ENCODE data around the gene ABHD4. TPM values are rescaled to one million over a fixed set of nuclear protein-coding genes. Genes with fewer than 3 reads are reported as not detected.
A peak's percentile ranks its signal among the peaks of the same experiment; 100 is the strongest.

The ABHD4 gene
- total and polyA plus RNA-seq, 11 donors, result 10.4 to 35.5 (median 24.3) TPM

GRCh38 chr14:22651586-22651985 is 53.5 kb downstream of the ABHD4 start:
- DNase-seq (no peak), ATAC-seq (no peak)
- H3K27ac ChIP-seq, result no peak overlapping the region
- H3K4me1 ChIP-seq, result peaks cover 0 to 4% (median 0%) of the 10 kb centered on the region in 12 donors
- H3K27me3 ChIP-seq, result no peaks in the 10 kb centered on the region
- WGBS, 4 donors, result 74 to 88% (median 85%) methylated on average over 2 of the region's 2 CpGs
- H3K4me3 ChIP-seq, result no peak overlapping the region
- no peaks in the 10 kb centered on the region for H3K36me3 ChIP-seq
- TF ChIP-seq CTCF (IDR thresholded peaks at IDR 0.05), result no peak
- no peak for TF ChIP-seq POLR2A (IDR thresholded peaks at IDR 0.05)
- intact Hi-C loops (cut with DNase I), result loop anchor here in 9 of 10 donors (2.0 to 10.0 kb wide), 9 partner anchors 79 to 264 kb away; partner anchors contain the start of genes SLC7A7 (in 2 of the 9) and MRPL52 (in 1 of the 9)
- H3K9me3 ChIP-seq, result no peaks in the 10 kb centered on the region

- Histone ChIP-seq H3K36me3 (no peaks in the 10 kb centered on the region), H3K27ac (no peak overlapping the region), H3K9me3 (no peaks in the 10 kb centered on the region), H3K4me1 (peaks cover 0 to 2% (median 0%) of the 10 kb centered on the region in 12 donors), H3K27me3 (no peaks in the 10 kb centered on the region), H3K4me3 (no peak overlapping the region)
- intact Hi-C loops (cut with DNase I), result loop anchor here (1.0 to 10.0 kb wide), 13 partner anchors 81 to 266 kb away; partner anchors contain the start of genes SLC7A7 (in 2 of the 10) and MRPL52 (in 1 of the 10)
- DNase-seq, result peak in 4 of 5 donors; percentile 31 to 53 (median 48)
- 8 to 15% (median 13%) methylated on average over 4 of the region's 4 CpGs for WGBS, 4 donors
- TF ChIP-seq CTCF (IDR thresholded peaks at IDR 0.05) (peak; percentile 65 to 80 (median 70)), POLR2A (IDR thresholded peaks at IDR 0.05) (no peak)
- peak in 3 of 4 donors; percentile 81 to 89 (median 86) for ATAC-seq
Measured at GRCh38 chr14:22653012-22653621, 55.0 kb downstream of the ABHD4 start.

DNA sequence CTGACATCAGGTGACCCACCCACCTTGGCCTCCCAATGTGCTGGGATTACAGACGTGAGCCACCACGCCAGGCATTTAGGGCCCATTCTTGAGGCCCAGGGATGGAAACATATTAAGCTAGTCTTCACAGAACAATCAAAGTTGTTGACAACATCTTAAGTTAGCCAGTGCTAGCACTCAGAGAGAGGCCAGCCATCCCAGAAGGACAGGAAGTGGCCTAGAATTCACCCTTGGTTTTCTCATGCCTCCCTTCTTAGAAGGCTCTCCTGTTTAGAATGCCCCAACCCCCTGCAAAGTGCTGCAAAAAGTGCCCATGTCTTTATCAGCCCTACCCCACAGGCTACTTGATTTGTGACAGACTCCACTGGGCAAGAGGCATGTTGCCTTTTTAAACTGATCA is 58.1 kb downstream of the ABHD4 start:
- ATAC-seq, result no peak
- no peak for TF ChIP-seq CTCF (IDR thresholded peaks at IDR 0.05)
- TF ChIP-seq POLR2A (IDR thresholded peaks at IDR 0.05), result no peak
- no peak for DNase-seq
- Histone ChIP-seq H3K27ac (no peak overlapping the region), H3K27me3 (no peaks in the 10 kb centered on the region), H3K4me3 (no peak overlapping the region), H3K9me3 (no peaks in the 10 kb centered on the region), H3K4me1 (peaks cover 0 to 2% (median 0%) of the 10 kb centered on the region in 12 donors), H3K36me3 (no peaks in the 10 kb centered on the region)
- intact Hi-C loops (cut with DNase I), result loop anchor here in 7 of 10 donors (5.0 to 10.0 kb wide), 5 partner anchors 159 to 199 kb away; partner anchors contain the start of genes SLC7A7 (in 5 of the 7) and MRPL52 (in 1 of the 7)
- WGBS, 4 donors, result 78 to 81% (median 80%) methylated on average over 2 of the region's 2 CpGs

- ATAC-seq, result peak in 1 of 4 donors; percentile 36
- Histone ChIP-seq H3K4me1 (peaks cover 0 to 2% (median 0%) of the 10 kb centered on the region in 12 donors), H3K36me3 (no peaks in the 10 kb centered on the region), H3K27me3 (no peaks in the 10 kb centered on the region), H3K4me3 (no peak overlapping the region), H3K27ac (no peak overlapping the region), H3K9me3 (no peaks in the 10 kb centered on the region)
- DNase-seq, result no peak
- 48 to 55% (median 50%) methylated on average over 8 of the region's 8 CpGs for WGBS, 4 donors
- intact Hi-C loops (cut with DNase I), result loop anchor here in 8 of 10 donors (1.0 to 10.0 kb wide), 6 partner anchors 158 to 198 kb away; partner anchors contain the start of genes SLC7A7 (in 5 of the 8) and MRPL52 (in 1 of the 8)
- no peak for TF ChIP-seq POLR2A (IDR thresholded peaks at IDR 0.05)
- TF ChIP-seq CTCF (IDR thresholded peaks at IDR 0.05), result no peak
Measured at GRCh38 chr14:22656945-22657731, 59.0 kb downstream of the ABHD4 start.
